Epidermal melanocyte (primary cell): Measurements from ENCODE around the gene LRRC1.
A peak's percentile ranks its signal among the peaks of the same experiment; 100 is the strongest.

Source experiments
- DNase-seq: peaks from one replicate; pipeline ENCODE4 v3.0.0; 2011; ENCODE audit warnings: low spot score; ENCODE audit not compliant: insufficient read length

Gene LRRC1

DNA sequence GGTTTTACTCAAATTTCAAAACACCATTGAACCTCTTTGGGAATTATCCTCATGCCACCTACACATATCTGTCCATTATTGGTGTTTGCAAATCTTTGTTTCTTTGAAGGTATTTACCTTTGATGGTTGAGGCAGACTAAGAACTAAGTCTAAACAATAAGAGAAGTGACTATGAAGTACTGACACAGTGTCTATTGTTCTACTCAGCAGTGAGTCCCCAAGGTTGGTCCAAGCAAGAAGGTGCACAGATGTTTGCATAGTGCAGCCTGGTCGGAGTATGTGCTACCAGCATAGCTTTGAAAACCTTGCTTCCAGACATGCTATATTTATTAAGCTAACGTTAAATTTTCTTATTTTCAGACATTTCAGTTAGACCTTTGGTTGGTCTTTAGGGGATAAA is 19.5 kb downstream of the LRRC1 start:
- DNase-seq = no peak

DNA sequence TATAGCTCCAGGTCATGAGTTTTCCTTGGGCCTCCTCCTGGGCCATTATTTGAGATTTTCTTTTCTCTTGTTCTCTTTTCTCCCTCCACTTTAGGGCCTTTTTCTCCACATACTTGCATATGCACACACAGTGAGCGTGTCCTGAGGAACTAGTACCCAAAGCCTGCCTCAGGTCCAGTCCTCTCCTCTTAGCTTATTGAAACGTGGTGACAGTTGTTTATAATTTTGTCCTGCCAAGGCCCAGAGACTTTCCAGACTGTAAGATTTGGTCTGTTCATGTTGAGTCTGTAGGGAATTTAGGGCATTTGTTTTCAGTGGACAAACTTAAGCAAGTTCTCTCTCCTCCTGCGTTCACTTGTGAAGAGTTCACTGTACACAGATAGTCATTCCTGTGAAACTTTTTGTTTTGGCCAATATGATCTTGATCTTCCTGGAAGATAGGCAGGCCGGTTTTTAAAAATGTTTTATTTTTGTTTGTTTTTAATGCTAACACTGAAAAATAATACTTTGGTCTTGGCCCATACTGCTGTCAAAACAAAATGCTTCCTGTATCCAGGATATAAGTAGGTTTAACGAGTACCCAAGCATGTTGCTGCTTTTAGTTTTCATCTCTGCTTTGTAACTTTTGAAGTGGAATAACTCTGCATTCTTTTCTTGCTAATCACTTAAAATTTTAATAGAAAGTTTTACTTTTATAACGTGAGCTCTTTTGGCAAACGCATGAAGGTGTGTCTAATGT is 20.7 kb downstream of the LRRC1 start:
- DNase-seq = no peak

- DNase-seq = no peak
Observed at GRCh38 chr6:53818858-53819609, 24.2 kb downstream of the LRRC1 start.

GRCh38 chr6:53822401-53823125 is 27.8 kb downstream of the LRRC1 start:
- DNase-seq = no peak

DNA sequence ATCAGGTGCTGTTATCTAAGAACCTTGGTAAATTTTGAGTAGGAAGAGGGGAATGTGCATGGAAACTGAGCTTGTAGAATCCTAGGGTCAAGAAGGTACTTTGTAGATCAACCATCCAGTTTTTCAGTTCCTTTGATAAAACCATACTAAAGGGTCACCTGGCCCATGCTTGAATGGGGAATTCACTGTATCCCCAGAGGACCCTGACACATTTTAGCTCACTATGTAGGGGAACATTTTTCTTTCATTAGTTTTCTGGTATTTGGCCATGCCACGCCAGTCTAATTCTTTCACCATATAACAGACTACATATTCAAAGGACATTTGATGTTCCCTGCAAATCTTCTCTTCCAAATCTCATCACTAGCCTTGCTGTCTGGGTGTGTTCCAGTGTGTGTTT is 29.9 kb downstream of the LRRC1 start:
- no peak for DNase-seq

DNA sequence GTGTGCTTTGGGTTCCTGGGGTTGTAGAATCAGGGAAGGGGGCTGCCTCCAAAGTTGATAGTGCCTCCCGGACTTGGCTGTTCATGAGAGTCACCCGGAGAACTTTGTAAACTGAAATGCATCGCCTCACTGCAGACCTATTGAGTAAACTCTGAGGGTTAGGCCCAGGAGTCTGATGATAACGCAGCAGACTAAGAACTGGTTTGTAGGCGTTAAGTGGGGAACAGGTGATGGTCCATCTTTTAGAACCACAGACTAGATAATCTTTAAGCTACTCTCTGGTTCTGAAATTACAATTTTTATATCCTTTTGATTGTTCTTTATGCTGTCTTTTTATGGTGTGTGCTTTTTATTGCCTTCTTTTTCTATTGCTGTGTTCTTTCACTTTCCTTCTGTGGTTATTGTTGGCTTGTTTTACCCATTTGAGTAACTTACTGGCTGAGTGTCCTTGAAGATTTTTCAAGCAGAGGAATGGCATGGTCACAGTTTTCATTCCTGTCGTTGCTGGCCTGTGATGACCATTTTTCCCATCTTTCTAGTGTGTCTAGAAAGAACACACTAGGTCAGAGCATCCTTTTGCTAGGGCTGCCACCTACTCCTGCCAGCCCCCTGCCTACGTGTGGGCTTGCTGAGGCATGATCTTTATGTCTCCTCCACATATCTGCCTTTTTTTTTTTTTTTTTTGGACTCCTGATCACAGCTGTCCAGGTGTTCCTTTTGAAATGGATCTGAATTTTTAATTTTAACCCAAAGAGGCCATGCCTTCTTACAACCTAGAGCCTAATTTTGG is 30.9 kb downstream of the LRRC1 start:
- no peak for DNase-seq

- no peak for DNase-seq
Observed at GRCh38 chr6:53827531-53827930, 32.7 kb downstream of the LRRC1 start.

DNA sequence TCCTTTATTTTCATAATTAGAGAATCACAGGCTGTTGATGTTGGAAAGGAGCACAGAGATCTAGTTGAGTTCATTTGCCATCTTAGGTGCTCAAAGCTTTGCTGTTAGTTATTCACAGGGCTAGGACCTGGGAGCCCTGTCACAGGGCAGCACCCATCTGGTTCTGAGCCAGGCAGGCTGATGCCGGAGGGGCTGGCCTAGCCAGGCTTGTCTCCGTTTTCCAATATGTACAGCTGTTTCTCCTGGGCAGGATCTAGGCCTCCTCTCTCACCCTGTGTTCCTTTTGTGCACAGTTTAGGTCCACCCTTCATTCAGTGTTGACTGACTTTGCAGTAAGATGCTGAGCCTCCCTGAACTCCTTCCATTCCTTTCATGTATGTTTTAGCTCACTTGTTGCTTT is 33.4 kb downstream of the LRRC1 start:
- no peak for DNase-seq

- no peak for DNase-seq
Observed at GRCh38 chr6:53828966-53829697, 34.3 kb downstream of the LRRC1 start.

GRCh38 chr6:53829698-53830221 is 35.0 kb downstream of the LRRC1 start:
- DNase-seq = no peak

DNA sequence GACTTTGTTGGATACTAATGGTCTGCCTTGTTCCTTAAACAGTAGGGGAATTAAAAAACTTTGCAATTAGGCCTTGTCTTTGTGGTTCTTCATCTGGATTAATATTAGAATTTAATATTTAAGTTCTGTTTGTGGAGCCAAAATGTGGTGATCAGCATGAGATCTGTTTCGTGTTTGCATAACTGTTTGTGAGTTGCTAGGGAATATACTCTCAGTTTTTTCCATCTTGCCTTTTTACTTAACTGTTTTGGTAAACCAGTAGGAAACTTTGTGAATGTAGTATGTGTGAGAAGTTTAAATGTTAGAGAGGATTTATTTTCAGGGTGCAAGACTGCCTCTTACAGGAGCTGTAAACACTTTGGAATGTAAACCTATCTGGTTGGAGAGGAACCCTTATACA is 35.6 kb downstream of the LRRC1 start:
- no peak for DNase-seq

- no peak for DNase-seq
Observed at GRCh38 chr6:53831081-53831869, 36.5 kb downstream of the LRRC1 start.

DNA sequence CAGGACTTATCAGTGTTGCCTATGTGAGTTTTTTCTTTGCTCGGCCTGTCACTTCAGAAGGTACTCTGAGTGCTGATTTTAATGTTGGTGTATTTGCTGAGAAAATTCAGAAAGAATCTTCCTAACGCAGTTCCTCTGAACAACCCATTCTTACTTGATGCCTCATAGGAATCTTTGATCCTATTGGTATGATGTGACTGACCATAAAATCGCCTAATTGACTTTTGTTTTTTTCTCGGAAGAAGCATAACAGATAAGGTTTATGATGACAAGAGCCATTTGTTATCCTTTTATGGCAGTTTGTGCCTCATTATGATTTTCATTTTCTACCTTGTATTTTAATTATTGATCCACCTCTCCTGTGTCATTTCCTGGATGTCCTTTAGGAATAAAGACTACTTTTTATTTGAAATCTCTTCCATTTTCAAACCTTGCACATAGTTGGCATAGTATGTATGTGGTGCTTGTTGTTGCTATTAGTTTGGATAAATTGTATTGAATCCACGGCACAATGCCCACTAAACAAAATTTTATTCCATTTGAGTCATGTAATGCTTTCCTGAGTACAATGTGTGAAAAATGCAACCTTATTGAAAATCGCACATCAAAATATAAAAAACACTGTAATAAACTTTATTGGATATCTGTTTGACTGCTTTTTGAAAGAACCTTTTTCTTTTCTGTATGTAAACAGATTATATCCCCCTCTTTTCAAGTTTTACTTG is 37.3 kb downstream of the LRRC1 start:
- DNase-seq = no peak

GRCh38 chr6:53833155-53833554 is 38.4 kb downstream of the LRRC1 start:
- no peak for DNase-seq

DNA sequence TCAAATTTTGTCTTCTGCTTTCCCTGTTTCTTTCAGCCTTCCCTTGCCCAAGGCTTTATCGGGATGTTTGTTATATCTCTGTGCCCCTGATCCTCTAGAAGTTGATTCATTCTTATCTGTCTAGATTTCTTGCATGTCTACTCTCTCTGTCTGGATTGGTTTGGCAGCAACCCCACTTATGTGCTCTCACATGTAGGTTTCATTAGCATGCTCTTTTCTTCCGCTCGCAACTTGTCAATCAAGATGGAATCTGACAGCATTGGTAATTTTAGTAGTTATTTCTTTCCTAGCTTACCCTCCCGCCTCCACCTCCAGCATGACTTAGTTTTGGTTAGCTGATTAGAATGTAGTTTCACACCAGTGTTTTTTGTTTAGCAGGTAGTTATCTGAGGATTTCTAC is 39.3 kb downstream of the LRRC1 start:
- DNase-seq = no peak

DNA sequence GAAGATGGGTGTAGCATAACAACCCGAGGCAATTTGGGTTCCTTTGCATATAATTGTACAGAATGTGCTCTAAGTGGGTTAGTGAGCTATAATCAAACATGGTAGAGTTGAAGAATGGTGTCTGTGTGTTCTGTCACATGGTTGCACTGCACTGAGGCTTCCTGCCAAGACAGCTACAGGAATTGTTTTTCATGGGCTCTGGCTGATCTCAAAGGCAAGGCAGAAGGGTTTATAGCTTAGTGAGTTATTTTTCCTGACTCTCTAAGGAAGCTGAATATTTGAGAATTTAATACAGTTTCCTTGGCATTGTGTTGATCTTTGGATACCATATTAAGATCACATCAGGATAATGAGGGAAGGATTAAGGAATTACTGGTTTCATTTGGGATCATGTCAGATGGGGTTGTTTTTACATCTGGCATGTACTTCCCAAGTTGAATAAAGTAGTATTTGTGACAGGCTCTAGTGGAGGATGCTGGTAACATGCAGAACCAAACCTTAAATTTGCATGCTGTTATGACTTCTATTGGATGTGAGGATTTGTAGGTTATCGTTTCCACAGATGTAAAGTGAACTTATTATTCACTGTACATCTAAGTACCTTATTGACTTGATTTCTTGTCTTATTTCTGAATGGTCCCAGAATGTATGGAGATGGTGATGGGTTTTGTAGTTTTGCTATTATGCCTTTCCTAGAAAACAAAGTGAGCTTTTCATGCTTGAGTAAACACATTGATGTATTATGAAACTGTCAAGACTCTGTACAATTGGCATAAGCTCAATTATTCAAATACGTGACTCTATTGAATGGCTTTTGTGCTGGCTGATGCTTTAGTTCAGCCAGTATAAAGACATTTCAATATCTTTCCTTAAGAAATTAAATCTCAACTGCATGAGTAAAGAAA is 43.3 kb downstream of the LRRC1 start:
- peak; percentile 40 for DNase-seq

- DNase-seq = no peak
Observed at GRCh38 chr6:53840027-53840426, 45.2 kb downstream of the LRRC1 start.
